Subcutaneous adipose tissue (tissue), 4 donors: Measurements from ENCODE around the gene DMWD. TPM values are rescaled to one million over a fixed set of nuclear protein-coding genes. Genes with fewer than 3 reads are reported as not detected.

Experiments used
- CTCF ChIP-seq: fragments of 450-650 bp; IDR thresholded peaks from one replicate; pipeline ENCODE4 v1.5.1; 2016; ENCODE audit warnings: low read depth, mild to moderate bottlenecking, control low read depth, antibody characterized with exemption, moderate library complexity
- total RNA-seq, 4 donors: library from RNA; depleted of rRNA; stranded (reverse); fragments of >200 nt; gene quantifications; one replicate each; pipeline ENCODE4 v1.1.0, GENCODE V29; 2016

Gene DMWD
- total RNA-seq, 4 donors from 2014 or later: 8.3 to 58.4 (median 16.6) TPM

DNA sequence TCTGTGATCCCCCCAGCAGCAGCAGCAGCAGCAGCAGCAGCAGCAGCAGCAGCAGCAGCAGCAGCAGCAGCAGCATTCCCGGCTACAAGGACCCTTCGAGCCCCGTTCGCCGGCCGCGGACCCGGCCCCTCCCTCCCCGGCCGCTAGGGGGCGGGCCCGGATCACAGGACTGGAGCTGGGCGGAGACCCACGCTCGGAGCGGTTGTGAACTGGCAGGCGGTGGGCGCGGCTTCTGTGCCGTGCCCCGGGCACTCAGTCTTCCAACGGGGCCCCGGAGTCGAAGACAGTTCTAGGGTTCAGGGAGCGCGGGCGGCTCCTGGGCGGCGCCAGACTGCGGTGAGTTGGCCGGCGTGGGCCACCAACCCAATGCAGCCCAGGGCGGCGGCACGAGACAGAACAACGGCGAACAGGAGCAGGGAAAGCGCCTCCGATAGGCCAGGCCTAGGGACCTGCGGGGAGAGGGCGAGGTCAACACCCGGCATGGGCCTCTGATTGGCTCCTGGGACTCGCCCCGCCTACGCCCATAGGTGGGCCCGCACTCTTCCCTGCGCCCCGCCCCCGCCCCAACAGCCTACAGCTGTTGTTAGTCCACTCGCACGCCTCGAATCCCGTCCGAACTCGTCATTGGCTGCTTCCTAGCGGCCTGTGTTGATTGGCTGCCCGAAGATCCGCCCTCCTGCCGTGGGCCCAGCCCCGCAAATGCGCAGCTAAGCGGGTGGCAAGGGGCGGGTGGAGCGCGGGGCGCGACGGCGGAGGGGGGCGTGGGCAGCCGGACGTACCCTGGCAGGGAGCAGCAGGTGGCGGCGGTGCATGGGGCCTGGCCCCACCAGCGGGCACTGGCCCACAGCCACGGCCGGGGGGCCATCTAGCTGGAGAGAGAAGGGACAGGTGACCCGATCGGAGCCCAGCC is 22.2 kb downstream of the DMWD start:
- no peak for TF ChIP-seq CTCF

- no peak for TF ChIP-seq CTCF
Observed at GRCh38 chr19:45769821-45770191, 22.8 kb downstream of the DMWD start.

GRCh38 chr19:45768984-45769782 is 23.5 kb downstream of the DMWD start, which contains the start of gene SIX5:
TSS of gene SIX5 (minus strand) at chr19:45769252. CDS start at chr19:45768844, 408 bp downstream.
- no peak for TF ChIP-seq CTCF

GRCh38 chr19:45768655-45768983 is 24.0 kb downstream of the DMWD start:
- no peak for TF ChIP-seq CTCF

GRCh38 chr19:45767881-45768654 is 24.6 kb downstream of the DMWD start:
- TF ChIP-seq CTCF: no peak

DNA sequence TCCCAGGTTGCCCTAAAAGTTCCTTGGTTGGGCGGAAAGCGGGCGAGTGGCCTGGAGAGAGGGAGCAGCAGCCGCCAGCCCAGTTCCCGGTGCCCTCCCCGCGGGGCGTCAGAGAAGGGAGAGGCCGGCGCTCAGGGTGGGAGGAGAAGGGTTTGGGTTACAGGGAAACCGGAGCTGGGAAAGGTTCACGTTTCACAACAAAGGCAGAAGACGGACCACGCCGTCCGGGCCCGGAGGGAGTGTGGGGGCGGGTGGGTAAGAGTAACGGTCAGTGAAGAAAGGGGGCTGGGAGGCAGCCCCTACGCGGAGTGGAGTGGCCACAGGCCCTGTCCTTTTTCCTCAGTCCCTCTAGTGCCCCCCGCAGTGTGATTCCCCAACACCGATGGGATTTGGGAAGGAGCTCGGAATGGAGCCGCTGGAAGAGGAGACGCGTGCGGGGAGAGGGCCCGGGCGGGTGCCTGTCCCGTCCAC is 25.2 kb downstream of the DMWD start:
- no peak for TF ChIP-seq CTCF
